ENCODE results near the gene TEX53.

Gene TEX53

DNA sequence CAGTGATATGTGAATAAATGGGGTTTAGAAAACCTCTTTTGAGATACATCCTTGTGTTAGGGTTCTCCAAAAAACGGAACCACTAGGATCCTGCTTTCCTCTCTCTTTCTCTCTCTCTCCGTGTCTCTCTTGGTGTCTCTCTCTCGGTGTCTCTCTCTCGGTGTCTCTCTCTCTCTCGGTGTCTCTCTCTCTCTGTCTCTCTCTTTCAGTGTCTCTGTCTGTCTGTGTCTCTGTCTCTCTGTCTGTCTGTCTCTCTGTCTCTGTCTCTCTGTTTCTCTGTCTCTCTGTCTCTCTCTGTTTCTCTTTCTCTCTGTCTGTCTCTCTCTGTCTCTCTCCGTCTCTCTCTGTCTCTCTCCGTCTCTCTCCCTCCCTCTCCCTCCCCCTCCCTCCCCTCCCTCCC lies 32.2 kb upstream of the TEX53 start:
- H4K20me1 ChIP-seq (ENCODE audit: insufficient read depth): no peaks in the 10 kb centered on the region
- no peak overlapping the region for H3K4me2 ChIP-seq
- peaks cover 30% of the 10 kb centered on the region for H3K4me1 ChIP-seq (ENCODE audit: low read depth, poor library complexity, severe bottlenecking)
- no peak overlapping the region for H3K9ac ChIP-seq
- no peak overlapping the region for H3K27ac ChIP-seq
- H3K79me2 ChIP-seq (ENCODE audit: insufficient read depth, low read depth): no peaks in the 10 kb centered on the region
- H3K27me3 ChIP-seq (ENCODE audit: insufficient read depth, low read depth): peaks cover 31% of the 10 kb centered on the region
- no peak overlapping the region for H2AFZ ChIP-seq (ENCODE audit: low read depth)
- TF ChIP-seq, protein P1, sequence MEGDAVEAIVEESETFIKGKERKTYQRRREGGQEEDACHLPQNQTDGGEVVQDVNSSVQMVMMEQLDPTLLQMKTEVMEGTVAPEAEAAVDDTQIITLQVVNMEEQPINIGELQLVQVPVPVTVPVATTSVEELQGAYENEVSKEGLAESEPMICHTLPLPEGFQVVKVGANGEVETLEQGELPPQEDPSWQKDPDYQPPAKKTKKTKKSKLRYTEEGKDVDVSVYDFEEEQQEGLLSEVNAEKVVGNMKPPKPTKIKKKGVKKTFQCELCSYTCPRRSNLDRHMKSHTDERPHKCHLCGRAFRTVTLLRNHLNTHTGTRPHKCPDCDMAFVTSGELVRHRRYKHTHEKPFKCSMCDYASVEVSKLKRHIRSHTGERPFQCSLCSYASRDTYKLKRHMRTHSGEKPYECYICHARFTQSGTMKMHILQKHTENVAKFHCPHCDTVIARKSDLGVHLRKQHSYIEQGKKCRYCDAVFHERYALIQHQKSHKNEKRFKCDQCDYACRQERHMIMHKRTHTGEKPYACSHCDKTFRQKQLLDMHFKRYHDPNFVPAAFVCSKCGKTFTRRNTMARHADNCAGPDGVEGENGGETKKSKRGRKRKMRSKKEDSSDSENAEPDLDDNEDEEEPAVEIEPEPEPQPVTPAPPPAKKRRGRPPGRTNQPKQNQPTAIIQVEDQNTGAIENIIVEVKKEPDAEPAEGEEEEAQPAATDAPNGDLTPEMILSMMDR (conservative IDR thresholded peaks at IDR 0.05; ENCODE audit: low read depth, low read length): no peak
- H3K36me3 ChIP-seq (ENCODE audit: insufficient read depth): no peaks in the 10 kb centered on the region
- H3K4me3 ChIP-seq (IDR thresholded peaks at IDR 0.05; ENCODE audit: insufficient read depth, low read depth, low read length): no peak overlapping the region

GRCh38 chr9:114688909-114689610 lies 31.5 kb upstream of the TEX53 start:
- TF ChIP-seq, protein P1 (conservative IDR thresholded peaks at IDR 0.05; ENCODE audit: low read depth, low read length): no peak
- no peaks in the 10 kb centered on the region for H3K79me2 ChIP-seq (ENCODE audit: insufficient read depth, low read depth)

DNA sequence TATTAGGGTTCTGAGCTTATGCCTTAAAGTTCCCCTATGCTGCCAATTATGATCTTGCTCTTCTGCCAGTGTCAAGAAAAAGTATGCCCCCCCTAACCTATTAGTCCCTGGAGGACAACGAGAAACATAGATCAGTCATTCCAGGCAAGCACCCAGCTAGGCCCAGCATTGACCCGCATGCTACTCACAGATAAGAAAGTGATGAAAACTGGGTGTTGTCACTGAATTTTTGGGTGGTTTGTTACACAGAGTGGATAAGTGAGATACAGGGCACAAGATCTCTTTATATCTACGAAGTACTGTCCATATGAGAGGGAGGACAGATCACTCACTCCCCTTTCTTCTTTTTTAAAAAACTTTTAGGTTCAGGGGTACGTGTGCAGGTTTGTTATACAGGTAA lies 30.8 kb upstream of the TEX53 start:
- H3K4me2 ChIP-seq: no peak overlapping the region
- H3K79me2 ChIP-seq (ENCODE audit: insufficient read depth, low read depth): no peaks in the 10 kb centered on the region
- H3K27ac ChIP-seq: no peak overlapping the region
- H3K4me1 ChIP-seq (ENCODE audit: low read depth, poor library complexity, severe bottlenecking): peaks cover 23% of the 10 kb centered on the region
- no peaks in the 10 kb centered on the region for H3K36me3 ChIP-seq (ENCODE audit: insufficient read depth)
- no peak overlapping the region for H2AFZ ChIP-seq (ENCODE audit: low read depth)
- H3K4me3 ChIP-seq (IDR thresholded peaks at IDR 0.05; ENCODE audit: insufficient read depth, low read depth, low read length): no peak overlapping the region
- H4K20me1 ChIP-seq (ENCODE audit: insufficient read depth): no peaks in the 10 kb centered on the region
- peaks cover 23% of the 10 kb centered on the region for H3K27me3 ChIP-seq (ENCODE audit: insufficient read depth, low read depth)
- TF ChIP-seq, protein P1 (conservative IDR thresholded peaks at IDR 0.05; ENCODE audit: low read depth, low read length): no peak
- no peak overlapping the region for H3K9ac ChIP-seq

More at GRCh38 chr9:114688909-114689610, 31.5 kb upstream of the TEX53 start:
- Histone ChIP-seq H2AFZ (ENCODE audit: low read depth) (no peak overlapping the region), H3K9ac (no peak overlapping the region), H3K4me3 (IDR thresholded peaks at IDR 0.05; ENCODE audit: insufficient read depth, low read depth, low read length) (no peak overlapping the region), H3K36me3 (ENCODE audit: insufficient read depth) (no peaks in the 10 kb centered on the region), H3K4me1 (ENCODE audit: low read depth, poor library complexity, severe bottlenecking) (peaks cover 23% of the 10 kb centered on the region), H3K4me2 (no peak overlapping the region), H4K20me1 (ENCODE audit: insufficient read depth) (no peaks in the 10 kb centered on the region), H3K27me3 (ENCODE audit: insufficient read depth, low read depth) (peaks cover 29% of the 10 kb centered on the region), H3K27ac (no peak overlapping the region)

DNA sequence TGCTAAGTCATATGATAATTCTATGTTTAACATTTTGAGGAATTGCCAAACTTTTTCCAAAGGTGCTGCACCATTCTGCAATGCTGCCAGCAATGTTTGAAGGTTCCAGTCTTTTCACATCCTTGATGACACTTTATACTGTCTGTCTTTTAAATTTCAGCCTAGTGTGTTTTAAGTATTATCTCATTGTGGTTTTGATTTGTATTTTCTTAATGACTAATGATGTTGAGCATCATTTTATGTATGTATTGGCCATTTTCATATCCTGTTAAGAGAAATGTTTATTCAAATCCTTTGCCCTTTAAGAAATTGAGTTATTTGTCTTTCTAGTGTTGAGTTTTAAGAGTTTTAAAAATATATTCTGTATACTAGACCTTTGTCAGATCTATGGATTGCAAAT lies 29.4 kb upstream of the TEX53 start:
- Histone ChIP-seq H3K4me2 (no peak overlapping the region), H3K9ac (no peak overlapping the region), H2AFZ (ENCODE audit: low read depth) (no peak overlapping the region), H3K4me3 (IDR thresholded peaks at IDR 0.05; ENCODE audit: insufficient read depth, low read depth, low read length) (no peak overlapping the region), H3K36me3 (ENCODE audit: insufficient read depth) (no peaks in the 10 kb centered on the region), H4K20me1 (ENCODE audit: insufficient read depth) (no peaks in the 10 kb centered on the region), H3K4me1 (ENCODE audit: low read depth, poor library complexity, severe bottlenecking) (peaks cover 19% of the 10 kb centered on the region), H3K27me3 (ENCODE audit: insufficient read depth, low read depth) (peaks cover 10% of the 10 kb centered on the region; the same call in 1 of the 2 replicates), H3K27ac (no peak overlapping the region), H3K79me2 (ENCODE audit: insufficient read depth, low read depth) (no peaks in the 10 kb centered on the region)
- TF ChIP-seq, protein P1 (conservative IDR thresholded peaks at IDR 0.05; ENCODE audit: low read depth, low read length): no peak
